CD4-positive, alpha-beta T cell treated with Interleukin-4 for 1 hour (primary cell): ENCODE results near the gene SMAD3.

ENCODE experiments used
- DNase-seq, 2 donors: peaks; one replicate each; pipeline ENCODE4 v3.0.0-alpha.2; 2020 to 2022

SMAD3 gene

GRCh38 chr15:67082007-67082536 is 16.7 kb downstream of the SMAD3 start:
- DNase-seq = peak; percentile 65 to 77

GRCh38 chr15:67083135-67083762 is 17.8 kb downstream of the SMAD3 start:
- DNase-seq = no peak

- no peak for DNase-seq
These were observed 19.2 kb downstream of the SMAD3 start for GRCh38 chr15:67084561-67084960.

- DNase-seq = no peak
These were observed 19.9 kb downstream of the SMAD3 start for GRCh38 chr15:67085237-67085817.

DNA sequence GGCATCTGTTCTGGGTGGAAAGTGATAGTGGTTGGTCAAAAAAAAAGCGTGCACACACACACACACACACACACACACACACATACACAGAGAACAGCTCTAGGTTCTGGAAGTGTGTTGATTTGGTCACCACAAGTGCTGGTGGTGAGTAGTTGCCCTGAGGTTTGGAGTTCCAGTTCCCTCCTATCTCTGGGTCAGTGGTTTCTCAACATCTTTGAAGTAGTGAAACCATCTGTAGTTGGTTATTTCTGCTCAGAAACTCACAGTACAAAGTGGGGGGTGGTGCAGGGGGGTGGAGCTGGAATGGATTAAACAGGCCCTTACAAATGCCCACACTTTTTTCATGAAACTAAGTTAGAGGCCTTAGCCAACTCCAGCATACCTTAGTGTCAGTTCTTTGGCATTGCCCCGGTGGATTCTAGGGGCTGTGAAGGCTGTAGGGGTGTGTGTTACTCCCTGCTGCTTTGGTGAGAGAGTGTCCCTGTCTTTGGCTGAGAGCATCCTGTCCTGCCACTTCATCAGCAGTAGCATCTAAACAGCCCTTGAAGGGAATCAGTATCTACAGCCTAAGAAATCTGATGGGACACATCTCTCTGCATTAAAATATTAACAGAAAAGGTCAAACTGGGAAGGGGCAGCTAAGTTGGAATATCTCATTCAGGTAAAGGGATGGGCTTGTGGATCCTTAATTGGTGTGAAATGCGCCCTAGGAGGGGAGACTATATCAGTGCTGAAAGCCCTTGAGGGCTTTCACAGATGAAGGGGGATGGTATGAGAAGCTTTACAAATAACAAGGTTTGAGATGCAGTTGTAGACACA is 20.6 kb downstream of the SMAD3 start:
- DNase-seq = peak; percentile 67 to 68

- DNase-seq = no peak
These were observed 21.2 kb downstream of the SMAD3 start for GRCh38 chr15:67086637-67086914.

DNA sequence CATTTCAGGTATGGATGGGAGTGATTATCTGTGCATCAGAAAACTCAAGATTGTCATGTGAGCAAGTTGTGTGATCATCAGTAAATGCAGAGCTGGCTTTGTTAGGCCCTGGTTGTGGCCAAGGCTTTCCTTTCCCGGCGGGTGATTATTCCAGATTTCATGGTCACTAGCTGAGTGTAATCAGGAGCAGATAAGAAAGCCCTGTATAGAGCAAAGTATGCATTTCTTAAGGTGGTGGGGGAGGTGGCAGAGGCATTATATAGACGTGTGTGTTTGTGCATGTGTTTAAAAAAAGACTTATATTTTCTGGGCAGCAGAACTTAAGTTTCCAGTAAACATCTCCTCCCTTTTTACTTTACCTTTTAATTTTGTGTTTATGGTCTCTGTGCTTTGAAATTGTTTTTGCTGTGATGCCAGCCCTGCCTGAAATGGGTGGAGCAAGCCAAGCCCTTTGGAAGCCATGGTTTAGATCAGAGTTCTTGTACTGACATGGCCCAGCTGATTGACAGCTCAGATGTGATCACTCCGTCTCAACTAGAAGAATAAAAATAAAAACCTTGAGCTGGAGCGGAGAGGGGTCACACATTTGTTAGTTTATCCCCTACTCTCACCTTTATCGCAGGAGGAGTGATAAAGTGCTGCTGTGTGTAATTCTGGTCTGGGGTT is 22.2 kb downstream of the SMAD3 start:
- DNase-seq = no peak

GRCh38 chr15:67089217-67090193 is 24.1 kb downstream of the SMAD3 start:
- DNase-seq = no peak

- DNase-seq = no peak
These were observed 25.1 kb downstream of the SMAD3 start for GRCh38 chr15:67090297-67091070.

- DNase-seq = peak; percentile 86 to 88
These were observed 25.9 kb downstream of the SMAD3 start for GRCh38 chr15:67091071-67091979.

GRCh38 chr15:67091980-67092677 is 26.7 kb downstream of the SMAD3 start:
- DNase-seq = no peak

DNA sequence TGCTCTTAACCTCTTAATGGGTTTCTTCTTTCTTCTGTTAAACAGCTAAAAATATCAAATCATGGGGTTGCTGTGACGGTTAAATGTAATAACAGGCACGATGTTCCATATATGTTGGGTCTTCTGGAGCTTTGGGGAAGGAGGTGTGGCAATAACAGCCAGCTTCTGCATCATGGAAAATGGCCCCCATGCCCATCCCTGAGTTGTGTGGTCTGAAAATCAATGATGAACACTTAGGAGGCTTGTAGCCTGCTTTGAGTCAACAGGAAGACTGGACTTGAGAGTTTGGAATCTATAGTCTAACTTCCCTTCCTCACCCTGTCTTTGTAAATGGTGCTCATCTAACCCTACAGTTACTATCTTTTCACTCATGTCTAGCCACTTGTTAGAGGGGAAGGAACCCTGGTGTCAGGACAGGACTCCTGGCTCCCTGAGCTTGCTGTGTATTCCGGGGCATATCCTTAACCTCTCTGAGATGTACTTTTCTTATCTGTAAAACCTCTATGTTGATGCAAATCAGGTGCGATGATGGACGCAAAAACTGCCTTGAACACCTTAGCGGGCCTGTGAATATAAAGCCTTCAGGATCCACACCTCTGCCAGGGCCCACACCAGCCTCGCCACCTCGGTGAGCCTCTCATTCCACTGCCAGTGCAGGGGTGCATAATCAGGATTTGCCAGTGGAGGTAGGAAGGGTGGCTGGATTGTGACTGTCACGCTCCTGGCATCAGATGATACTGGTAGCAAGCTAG is 27.5 kb downstream of the SMAD3 start:
- DNase-seq = no peak

GRCh38 chr15:67093504-67093862 is 28.1 kb downstream of the SMAD3 start:
- DNase-seq = peak in 1 of 2 donors; percentile 79

GRCh38 chr15:67094001-67094826 is 28.8 kb downstream of the SMAD3 start:
- DNase-seq = no peak

GRCh38 chr15:67095912-67096311 is 30.5 kb downstream of the SMAD3 start:
- no peak for DNase-seq

DNA sequence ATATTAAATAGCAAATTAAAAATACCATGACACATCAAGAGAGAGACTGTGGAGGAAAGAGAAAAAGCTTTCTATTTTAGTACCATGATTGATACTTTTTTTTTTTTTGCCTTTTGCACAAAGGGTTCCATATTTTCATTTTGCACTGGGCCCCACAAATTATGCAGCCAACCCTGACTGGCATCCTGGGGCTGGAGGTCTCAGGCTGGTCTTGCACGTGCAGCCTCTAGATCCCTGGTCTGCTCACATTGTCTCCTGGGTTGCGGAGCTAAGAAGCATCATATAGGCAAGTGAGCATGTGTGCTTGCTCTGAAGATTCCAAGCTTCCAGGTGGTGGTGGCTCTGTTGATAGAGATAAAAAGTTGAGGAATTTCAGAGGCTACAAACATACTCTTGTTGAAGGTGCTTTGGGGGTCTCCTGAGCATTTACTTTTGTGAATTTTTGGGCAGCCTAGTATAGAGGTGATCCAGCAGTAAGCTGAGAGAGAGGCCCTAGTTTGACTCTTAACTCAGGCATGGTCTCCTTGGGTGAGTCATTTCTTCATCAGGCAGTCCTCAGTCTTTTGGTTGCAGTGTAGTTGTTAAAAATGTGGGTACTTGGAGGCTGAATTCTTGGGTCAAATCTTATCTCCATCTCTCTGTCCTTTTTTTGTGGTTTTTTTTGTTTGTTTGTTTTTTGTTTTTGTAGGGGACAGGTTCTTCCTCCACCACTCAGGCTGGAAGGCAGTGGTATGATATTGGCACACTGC is 31.3 kb downstream of the SMAD3 start:
- DNase-seq = no peak

- DNase-seq = no peak
These were observed 32.0 kb downstream of the SMAD3 start for GRCh38 chr15:67097424-67097823.
